GM19043 (cell line): ENCODE measurements around the gene PDE4DIP.
"Not testable (repeated sequence)": the region's sequence is repeated elsewhere in the genome, so short reads cannot be mapped to it uniquely, and the experiment has no call there.

Experiments used
- ATAC-seq: cut with Tn5 transposase; IDR thresholded peaks from one replicate; pipeline ENCODE4 v1.9.1; 2021; ENCODE audit warnings: low read depth; ENCODE audit not compliant: unreplicated experiment

Gene PDE4DIP

GRCh38 chr1:149024327-149024726 lies 180.1 kb downstream of the PDE4DIP start:
- ATAC-seq, result not testable (repeated sequence)

GRCh38 chr1:149033916-149034315 lies 189.7 kb downstream of the PDE4DIP start:
- ATAC-seq, result not testable (repeated sequence)

DNA sequence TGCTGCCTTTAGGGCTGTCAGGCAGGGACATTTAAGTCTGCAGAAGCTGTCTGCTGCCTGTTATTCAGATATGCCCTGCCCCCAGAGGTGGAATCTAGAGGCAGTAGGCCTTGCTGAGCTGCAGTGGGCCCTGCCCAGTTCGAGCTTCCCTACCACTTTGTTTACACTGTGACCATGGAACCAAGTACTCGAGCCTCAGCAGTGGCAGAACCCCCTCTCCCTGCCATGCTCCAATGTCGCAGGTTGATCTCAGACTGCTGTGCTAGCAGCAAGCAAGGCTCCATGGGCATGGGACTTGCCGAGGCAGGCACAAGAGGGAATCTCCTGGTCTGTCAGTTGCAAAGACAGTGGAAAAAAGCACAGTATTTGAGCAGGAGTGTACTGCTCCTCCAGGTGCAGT lies 198.8 kb downstream of the PDE4DIP start:
- ATAC-seq, result not testable (repeated sequence)

GRCh38 chr1:149064611-149065010 lies 220.4 kb downstream of the PDE4DIP start:
- not testable (repeated sequence) for ATAC-seq

DNA sequence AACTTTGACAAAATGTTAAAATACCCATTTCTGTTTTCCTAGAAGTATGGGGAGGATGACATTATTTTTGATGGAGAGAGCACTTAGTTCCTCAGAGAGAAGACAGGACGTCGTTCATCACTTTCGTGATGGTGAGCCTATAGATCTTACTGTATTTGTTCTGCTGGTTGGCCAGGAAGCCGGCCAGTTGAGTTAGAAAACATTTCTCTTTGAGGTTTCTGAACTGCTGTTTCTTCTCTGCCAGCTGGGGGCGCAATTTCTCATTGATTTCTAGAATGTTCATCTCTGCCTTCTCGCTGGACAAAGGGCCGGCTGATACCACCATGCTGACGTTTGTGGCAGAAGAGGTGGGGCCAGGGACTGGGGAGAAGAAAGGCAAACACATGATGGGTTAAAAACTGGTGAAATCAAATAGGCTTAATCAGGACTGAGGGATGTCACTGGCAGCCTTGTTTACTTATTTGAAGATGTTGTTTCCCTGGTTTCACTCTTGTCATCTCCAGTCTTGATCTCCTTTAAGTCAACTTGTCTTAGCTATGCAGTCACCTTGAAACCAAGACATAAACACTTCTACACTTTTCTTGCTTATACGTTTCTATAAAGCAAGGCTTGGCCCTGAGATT lies 231.4 kb downstream of the PDE4DIP start:
- ATAC-seq, result not testable (repeated sequence)
